ENCODE data around the gene CEP43. TPM values are rescaled to one million over a fixed set of nuclear protein-coding genes. Genes with fewer than 3 reads are reported as not detected.

Gene CEP43
- total RNA-seq, 1 donor from 2014 or later = 12.3 TPM

- peak; percentile 99 for DNase-seq
- H3K36me3 ChIP-seq = no peaks in the 10 kb centered on the region
- H3K27me3 ChIP-seq (ENCODE audit: low read depth) = no peaks in the 10 kb centered on the region
- peak within 1 kb of the TSS; percentile 94 for H3K4me3 ChIP-seq
- intact Hi-C loops (cut with micrococcal nuclease) = no loop called here
- no peaks in the 10 kb centered on the region for H3K9me3 ChIP-seq (replicated peaks)
- peak within 1 kb of the TSS; percentile 90 for H3K27ac ChIP-seq (replicated peaks)
- TF ChIP-seq, protein P1, sequence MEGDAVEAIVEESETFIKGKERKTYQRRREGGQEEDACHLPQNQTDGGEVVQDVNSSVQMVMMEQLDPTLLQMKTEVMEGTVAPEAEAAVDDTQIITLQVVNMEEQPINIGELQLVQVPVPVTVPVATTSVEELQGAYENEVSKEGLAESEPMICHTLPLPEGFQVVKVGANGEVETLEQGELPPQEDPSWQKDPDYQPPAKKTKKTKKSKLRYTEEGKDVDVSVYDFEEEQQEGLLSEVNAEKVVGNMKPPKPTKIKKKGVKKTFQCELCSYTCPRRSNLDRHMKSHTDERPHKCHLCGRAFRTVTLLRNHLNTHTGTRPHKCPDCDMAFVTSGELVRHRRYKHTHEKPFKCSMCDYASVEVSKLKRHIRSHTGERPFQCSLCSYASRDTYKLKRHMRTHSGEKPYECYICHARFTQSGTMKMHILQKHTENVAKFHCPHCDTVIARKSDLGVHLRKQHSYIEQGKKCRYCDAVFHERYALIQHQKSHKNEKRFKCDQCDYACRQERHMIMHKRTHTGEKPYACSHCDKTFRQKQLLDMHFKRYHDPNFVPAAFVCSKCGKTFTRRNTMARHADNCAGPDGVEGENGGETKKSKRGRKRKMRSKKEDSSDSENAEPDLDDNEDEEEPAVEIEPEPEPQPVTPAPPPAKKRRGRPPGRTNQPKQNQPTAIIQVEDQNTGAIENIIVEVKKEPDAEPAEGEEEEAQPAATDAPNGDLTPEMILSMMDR (IDR thresholded peaks at IDR 0.05; ENCODE audit: borderline replicate concordance) = no peak
- H3K4me1 ChIP-seq = peaks cover 35% of the 10 kb centered on the region
Observed at GRCh38 chr6:166956444-166957086, 42.6 kb upstream of the CEP43 start, which contains the start of gene RNASET2. TSS of gene RNASET2 (minus strand) at chr6:166956550. CDS start at chr6:166956182, 368 bp downstream.

DNA sequence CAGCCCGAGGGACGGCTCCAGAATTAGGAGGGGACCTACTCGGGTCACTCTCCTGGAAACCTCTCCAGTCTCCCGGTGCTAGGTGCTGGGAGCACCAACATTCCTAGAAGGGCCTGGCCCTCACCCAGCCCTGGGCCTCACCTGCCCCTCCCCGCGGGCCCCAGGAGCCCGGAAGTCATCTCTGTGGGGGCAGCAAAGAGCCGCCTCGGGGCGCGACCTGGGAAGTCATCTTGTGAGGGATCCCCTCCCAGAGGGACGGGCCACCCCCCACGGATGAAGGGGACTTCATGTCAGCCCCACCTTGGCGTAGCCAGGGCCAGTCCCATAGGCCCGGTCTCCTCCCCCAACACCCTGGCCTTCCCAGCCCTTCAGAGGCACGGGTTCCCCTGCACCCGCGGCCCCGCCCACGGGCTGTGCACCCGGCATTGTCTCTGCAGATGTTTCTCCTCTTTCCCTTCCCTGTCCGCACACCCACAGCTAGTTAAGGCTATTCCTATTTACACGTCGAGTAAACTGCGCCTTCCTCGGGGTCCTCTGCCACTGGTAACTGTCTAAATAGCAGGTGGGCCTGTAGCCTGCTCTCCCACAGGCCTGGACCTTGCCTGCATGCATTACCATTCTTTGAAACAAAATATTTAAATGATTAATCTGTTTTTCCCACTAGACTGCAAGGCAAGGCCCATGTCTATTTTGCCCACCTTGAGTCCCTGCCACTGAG, 42.0 kb upstream of the CEP43 start:
- no peaks in the 10 kb centered on the region for H3K27me3 ChIP-seq (ENCODE audit: low read depth)
- peak; percentile 66 for DNase-seq
- TF ChIP-seq, protein P1 (IDR thresholded peaks at IDR 0.05; ENCODE audit: borderline replicate concordance) = no peak
- peaks cover 35% of the 10 kb centered on the region for H3K4me1 ChIP-seq
- peak overlapping the region; percentile 90 for H3K27ac ChIP-seq (replicated peaks)
- H3K9me3 ChIP-seq (replicated peaks) = no peaks in the 10 kb centered on the region
- H3K4me3 ChIP-seq = peak overlapping the region; percentile 94
- intact Hi-C loops (cut with micrococcal nuclease) = no loop called here
- no peaks in the 10 kb centered on the region for H3K36me3 ChIP-seq

GRCh38 chr6:166957805-166958076, 41.5 kb upstream of the CEP43 start:
- DNase-seq = no peak
- Histone ChIP-seq H3K27me3 (ENCODE audit: low read depth) (no peaks in the 10 kb centered on the region), H3K36me3 (no peaks in the 10 kb centered on the region), H3K4me3 (peak overlapping the region; percentile 94), H3K27ac (replicated peaks) (peak overlapping the region; percentile 90), H3K4me1 (peaks cover 35% of the 10 kb centered on the region), H3K9me3 (replicated peaks) (no peaks in the 10 kb centered on the region)
- intact Hi-C loops (cut with micrococcal nuclease) = no loop called here
- TF ChIP-seq, protein P1 (IDR thresholded peaks at IDR 0.05; ENCODE audit: borderline replicate concordance) = no peak

- Histone ChIP-seq H3K4me1 (peaks cover 35% of the 10 kb centered on the region), H3K27ac (replicated peaks) (peak overlapping the region; percentile 68), H3K36me3 (no peaks in the 10 kb centered on the region), H3K4me3 (no peak overlapping the region), H3K9me3 (replicated peaks) (no peaks in the 10 kb centered on the region), H3K27me3 (ENCODE audit: low read depth) (no peaks in the 10 kb centered on the region)
- intact Hi-C loops (cut with micrococcal nuclease) = no loop called here
- TF ChIP-seq, protein P1 (IDR thresholded peaks at IDR 0.05; ENCODE audit: borderline replicate concordance) = no peak
- no peak for DNase-seq
Observed at GRCh38 chr6:166958926-166959861, 40.0 kb upstream of the CEP43 start.

- Histone ChIP-seq H3K36me3 (no peaks in the 10 kb centered on the region), H3K9me3 (replicated peaks) (no peaks in the 10 kb centered on the region), H3K4me1 (peaks cover 35% of the 10 kb centered on the region), H3K27me3 (ENCODE audit: low read depth) (no peaks in the 10 kb centered on the region), H3K27ac (replicated peaks) (peak overlapping the region; percentile 68), H3K4me3 (no peak overlapping the region)
- intact Hi-C loops (cut with micrococcal nuclease) = no loop called here
- TF ChIP-seq, protein P1 (IDR thresholded peaks at IDR 0.05; ENCODE audit: borderline replicate concordance) = no peak
- DNase-seq = no peak
Observed at GRCh38 chr6:166959911-166960608, 39.1 kb upstream of the CEP43 start.
